ENCODE results near the gene EGFL7. TPM values are rescaled to one million over a fixed set of nuclear protein-coding genes. Genes with fewer than 3 reads are reported as not detected.

Gene EGFL7
- total RNA-seq, 2 experiments from 2014 or later, result 1.1 to 1.6 TPM

GRCh38 chr9:136628268-136628667, 34.4 kb upstream of the EGFL7 start:
- H3K27ac Mint-ChIP-seq, result no peak overlapping the region
- H3K4me3 Mint-ChIP-seq, result no peak overlapping the region
- ChIA-PET CTCF (interaction anchor here (0.7 to 7.6 kb wide), 7 partner anchors 11 to 141 kb away, joined by 3 to 93 read pairs (median 3); no protein-coding TSS in a partner anchor), POLR2A (interaction anchor here (1.2 to 1.7 kb wide), 2 partner anchors 29 to 80 kb away, joined by 3 read pairs; no protein-coding TSS in a partner anchor)
- H3K9me3 Mint-ChIP-seq, result no peaks in the 10 kb centered on the region
- peaks cover 1% of the 10 kb centered on the region for H3K4me1 Mint-ChIP-seq (ENCODE audit: low read depth)
- ATAC-seq (no peak), DNase-seq (no peak)
- intact Hi-C loops (cut with micrococcal nuclease), result no loop called here
- no peak for TF ChIP-seq CTCF (IDR thresholded peaks at IDR 0.05)
- H3K27me3 Mint-ChIP-seq, result peaks cover 6% of the 10 kb centered on the region
- H3K36me3 Mint-ChIP-seq (ENCODE audit: low read depth), result no peaks in the 10 kb centered on the region

DNA sequence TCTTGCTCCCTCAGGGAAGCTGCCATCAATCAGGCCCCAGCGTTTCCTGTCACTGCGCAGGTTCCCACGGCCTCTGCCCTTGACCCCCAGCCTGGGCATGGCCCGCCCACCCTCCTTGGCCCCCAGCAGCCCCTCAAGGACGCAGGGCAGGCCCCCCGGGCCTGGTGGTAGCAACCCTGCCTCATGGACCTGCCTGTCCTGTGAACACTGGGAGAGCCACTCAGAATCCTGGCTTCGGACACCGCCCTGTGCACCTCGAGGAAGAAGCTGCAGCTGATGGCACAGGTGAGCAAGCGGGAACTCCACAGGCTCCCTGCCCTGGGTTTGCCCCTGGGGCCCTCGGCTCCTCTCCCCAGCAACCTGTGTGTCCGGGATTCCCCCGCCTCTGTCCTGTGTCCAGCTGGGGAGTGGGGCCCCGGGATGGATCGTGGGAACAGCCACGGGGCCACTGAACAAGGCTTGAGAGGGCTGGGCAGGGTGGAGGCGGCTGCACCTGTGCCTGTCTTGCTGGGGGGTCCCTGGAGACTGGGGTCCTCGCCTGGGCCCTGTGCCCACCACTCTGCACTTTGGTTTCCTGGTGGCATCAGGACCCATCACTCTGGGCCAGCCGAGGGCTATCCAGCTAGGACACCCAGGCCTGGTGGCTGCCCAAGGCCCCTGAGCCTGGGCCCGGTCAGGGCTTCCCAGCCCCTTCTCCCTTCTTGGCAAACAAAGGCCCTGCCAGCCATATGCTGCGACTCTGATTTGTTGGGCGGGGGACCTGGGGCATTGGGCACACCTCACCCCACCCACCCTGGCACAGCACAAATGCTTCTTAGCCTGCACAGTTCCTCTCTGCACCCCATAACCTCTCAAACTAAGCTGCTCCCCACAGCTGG, 33.5 kb upstream of the EGFL7 start:
- Mint-ChIP-seq H3K9me3 (no peaks in the 10 kb centered on the region), H3K27me3 (peaks cover 6% of the 10 kb centered on the region), H3K4me1 (ENCODE audit: low read depth) (peaks cover 1% of the 10 kb centered on the region), H3K36me3 (ENCODE audit: low read depth) (no peaks in the 10 kb centered on the region), H3K27ac (no peak overlapping the region), H3K4me3 (no peak overlapping the region)
- CTCF ChIA-PET, result interaction anchor here (0.7 to 7.6 kb wide), 3 partner anchors 66 to 142 kb away, joined by 3 to 93 read pairs (median 3); no protein-coding TSS in a partner anchor
- intact Hi-C loops (cut with micrococcal nuclease), result no loop called here
- ATAC-seq, result no peak
- no peak for TF ChIP-seq CTCF (IDR thresholded peaks at IDR 0.05)
- no peak for DNase-seq
- POLR2A ChIA-PET, result interaction anchor here (0.6 to 1.5 kb wide), 3 partner anchors 21 to 145 kb away, joined by 3 to 6 read pairs (median 3); no protein-coding TSS in a partner anchor

GRCh38 chr9:136629879-136630661, 32.6 kb upstream of the EGFL7 start:
- H3K36me3 Mint-ChIP-seq (ENCODE audit: low read depth), result no peaks in the 10 kb centered on the region
- POLR2A ChIA-PET, result interaction anchor here (1.1 to 1.5 kb wide), 2 partner anchors 39 to 146 kb away, joined by 3 to 6 read pairs; no protein-coding TSS in a partner anchor

DNA sequence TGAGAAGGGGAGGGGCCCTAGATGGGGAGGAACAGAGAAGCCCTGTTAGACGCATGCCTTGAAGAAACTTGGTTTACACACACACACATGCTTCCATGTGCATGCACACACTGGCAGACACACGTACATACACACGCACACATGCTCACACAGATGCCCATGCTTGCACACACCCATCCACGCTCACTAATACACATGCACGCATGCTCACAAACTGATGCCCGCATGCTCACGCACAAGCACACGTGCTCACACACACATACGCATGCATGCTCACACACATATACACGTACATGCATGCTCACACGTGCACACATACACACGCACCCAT, 32.1 kb upstream of the EGFL7 start:
- no peaks in the 10 kb centered on the region for H3K9me3 Mint-ChIP-seq
- no peaks in the 10 kb centered on the region for H3K36me3 Mint-ChIP-seq (ENCODE audit: low read depth)
- ATAC-seq, result no peak
- no peak for TF ChIP-seq CTCF (IDR thresholded peaks at IDR 0.05)
- ChIA-PET POLR2A (interaction anchor here (1.5 kb wide), 1 partner anchor 147 kb away, joined by 6 read pairs; no protein-coding TSS in a partner anchor), CTCF (interaction anchor here (7.6 kb wide), 1 partner anchor 144 kb away, joined by 93 read pairs; no protein-coding TSS in a partner anchor)
- no peak overlapping the region for H3K27ac Mint-ChIP-seq
- H3K4me3 Mint-ChIP-seq, result no peak overlapping the region
- peaks cover 7% of the 10 kb centered on the region for H3K27me3 Mint-ChIP-seq
- H3K4me1 Mint-ChIP-seq (ENCODE audit: low read depth), result peaks cover 1% of the 10 kb centered on the region
- no peak for DNase-seq
- intact Hi-C loops (cut with micrococcal nuclease), result loop anchor here (2.0 kb wide), 1 partner anchor 146 kb away; no protein-coding TSS in a partner anchor

More at GRCh38 chr9:136629879-136630661, 32.6 kb upstream of the EGFL7 start:
- peak; percentile 82 for DNase-seq
- intact Hi-C loops (cut with micrococcal nuclease), result loop anchor here (2.0 kb wide), 1 partner anchor 145 kb away; no protein-coding TSS in a partner anchor
- H3K4me3 Mint-ChIP-seq, result no peak overlapping the region
- H3K9me3 Mint-ChIP-seq, result no peaks in the 10 kb centered on the region
- peaks cover 1% of the 10 kb centered on the region for H3K4me1 Mint-ChIP-seq (ENCODE audit: low read depth)
- peaks cover 7% of the 10 kb centered on the region for H3K27me3 Mint-ChIP-seq
- peak; percentile 73 for ATAC-seq
- CTCF ChIA-PET, result interaction anchor here (7.6 kb wide), 1 partner anchor 143 kb away, joined by 93 read pairs; no protein-coding TSS in a partner anchor
- H3K27ac Mint-ChIP-seq, result no peak overlapping the region
- TF ChIP-seq CTCF (IDR thresholded peaks at IDR 0.05), result peak; percentile 51
